H9 (cell line): ENCODE measurements around the gene DYTN. TPM values are rescaled to one million over a fixed set of nuclear protein-coding genes. Genes with fewer than 3 reads are reported as not detected.

ENCODE experiments used
- DNase-seq: peaks from one replicate; pipeline ENCODE4 v3.0.0-alpha.2; 2017
- H2AFZ ChIP-seq: one replicate; pipeline ENCODE4 v1.6.1; 2013; ENCODE audit warnings: mild to moderate bottlenecking, low read length, control low read depth, moderate library complexity
- H2AK5ac ChIP-seq: 2 replicates; pipeline ENCODE4 v1.6.1; 2013; ENCODE audit warnings: low read length, control low read depth, mixed read lengths; ENCODE audit not compliant: insufficient read length
- H2BK120ac ChIP-seq: one replicate; pipeline ENCODE4 v1.6.1; 2013; ENCODE audit warnings: low read depth, mild to moderate bottlenecking, low read length, control low read depth, inconsistent platforms; ENCODE audit not compliant: poor library complexity, severe bottlenecking
- H2BK12ac ChIP-seq: 2 replicates; pipeline ENCODE4 v1.6.1; 2013; ENCODE audit warnings: low read length, control low read depth, mixed read lengths, low read depth; ENCODE audit not compliant: insufficient read length
- H2BK15ac ChIP-seq: 2 replicates; pipeline ENCODE4 v1.6.1; 2013; ENCODE audit warnings: low read depth, low read length, control low read depth
- H2BK20ac ChIP-seq: one replicate; pipeline ENCODE4 v1.6.1; 2013; ENCODE audit warnings: low read depth, mild to moderate bottlenecking, low read length, control low read depth, inconsistent platforms; ENCODE audit not compliant: poor library complexity, severe bottlenecking
- H2BK5ac ChIP-seq: 2 replicates; pipeline ENCODE4 v1.6.1; 2013; ENCODE audit warnings: low read length, control low read depth, mixed read lengths; ENCODE audit not compliant: insufficient read length
- H3K14ac ChIP-seq: 2 replicates; pipeline ENCODE4 v1.6.1; 2013; ENCODE audit warnings: low read length, control low read depth; ENCODE audit not compliant: insufficient read depth
- H3K18ac ChIP-seq: 2 replicates; pipeline ENCODE4 v1.6.1; 2013; ENCODE audit warnings: low read depth, mild to moderate bottlenecking, mixed read lengths, low read length, control low read depth; ENCODE audit not compliant: insufficient read length
- H3K23ac ChIP-seq: 2 replicates; pipeline ENCODE4 v1.6.1; 2013; ENCODE audit warnings: low read length, control low read depth, mixed read lengths, low read depth; ENCODE audit not compliant: insufficient read length
- H3K23me2 ChIP-seq: 2 replicates; pipeline ENCODE4 v1.6.1; 2013; ENCODE audit warnings: low read depth, mild to moderate bottlenecking, mixed read lengths, low read length, control low read depth; ENCODE audit not compliant: insufficient read length, poor library complexity, severe bottlenecking
- H3K27ac ChIP-seq: 2 replicates; pipeline ENCODE4 v1.5.1; 2013; ENCODE audit warnings: low read length, control low read depth, mixed read lengths, low read depth; ENCODE audit not compliant: insufficient read length
- H3K27me3 ChIP-seq: 2 replicates; pipeline ENCODE4 v1.6.1; 2013; ENCODE audit warnings: low read length, control low read depth, inconsistent platforms; ENCODE audit not compliant: insufficient read depth
- H3K4ac ChIP-seq: 2 replicates; pipeline ENCODE4 v1.6.1; 2013; ENCODE audit warnings: low read depth, mild to moderate bottlenecking, control low read depth, inconsistent platforms, low read length, moderate library complexity
- H3K4me1 ChIP-seq: 2 replicates; pipeline ENCODE4 v1.6.1; 2013; ENCODE audit warnings: low read length, control low read depth, inconsistent platforms; ENCODE audit not compliant: insufficient read depth
- H3K4me2 ChIP-seq: 2 replicates; pipeline ENCODE4 v1.6.1; 2013; ENCODE audit warnings: low read length, control low read depth, mixed read lengths; ENCODE audit not compliant: insufficient read length, insufficient read depth
- H3K56ac ChIP-seq: 2 replicates; pipeline ENCODE4 v1.6.1; 2013; ENCODE audit warnings: low read depth, mild to moderate bottlenecking, mixed read lengths, low read length, control low read depth; ENCODE audit not compliant: insufficient read length
- H3K79me1 ChIP-seq: 2 replicates; pipeline ENCODE4 v1.6.1; 2013; ENCODE audit warnings: low read depth, mild to moderate bottlenecking, moderate library complexity, low read length, control low read depth, inconsistent platforms; ENCODE audit not compliant: insufficient read depth, poor library complexity, severe bottlenecking
- H3K79me2 ChIP-seq: 2 replicates; pipeline ENCODE4 v1.6.1; 2013; ENCODE audit warnings: low read length, control low read depth, inconsistent platforms; ENCODE audit not compliant: insufficient read depth
- H3K9ac ChIP-seq: 2 replicates; pipeline ENCODE4 v1.6.1; 2013; ENCODE audit warnings: low read length, control low read depth, mixed read lengths; ENCODE audit not compliant: insufficient read length; ENCODE audit errors: extremely low read depth
- H3K9me3 ChIP-seq: one replicate; pipeline ENCODE4 v1.6.1; 2013; ENCODE audit warnings: low read depth, low read length, inconsistent platforms; ENCODE audit not compliant: control insufficient read depth
- H3T11ph ChIP-seq: one replicate; pipeline ENCODE4 v1.6.1; 2013; ENCODE audit warnings: mild to moderate bottlenecking, low read length, control low read depth, inconsistent platforms
- H4K20me1 ChIP-seq: one replicate; pipeline ENCODE4 v1.6.1; 2013; ENCODE audit not compliant: control insufficient read depth, insufficient read length, insufficient read depth
- H4K5ac ChIP-seq: 2 replicates; pipeline ENCODE4 v1.6.1; 2013; ENCODE audit warnings: low read depth, mild to moderate bottlenecking, mixed read lengths, low read length, control low read depth; ENCODE audit not compliant: insufficient read length
- H4K8ac ChIP-seq: replicated peaks from 2 replicates; pipeline ENCODE4 v1.6.1; 2013; ENCODE audit warnings: low read length, control low read depth, mixed read lengths, low read depth; ENCODE audit not compliant: insufficient read length
- H4K91ac ChIP-seq: 2 replicates; pipeline ENCODE4 v1.6.1; 2013; ENCODE audit warnings: low read depth, mild to moderate bottlenecking, moderate library complexity, mixed read lengths, low read length, control low read depth; ENCODE audit not compliant: insufficient read length
- H3K27ac Mint-ChIP-seq, 3 experiments: 2 replicates in 2 of 3; 3 replicates in 1 of 3; pipeline ENCODE4 v1.8.0; 2020 to 2021; ENCODE audit warnings: mixed read lengths in 3 of 3, mild to moderate bottlenecking in 1 of 3, moderate library complexity in 1 of 3
- H3K27me3 Mint-ChIP-seq: 2 replicates; pipeline ENCODE4 v1.8.0; 2021; ENCODE audit warnings: low read depth, mild to moderate bottlenecking, moderate library complexity, mixed read lengths
- H3K36me3 Mint-ChIP-seq, 3 experiments: 2 replicates in 2 of 3; 3 replicates in 1 of 3; pipeline ENCODE4 v1.8.0; 2020 to 2021; ENCODE audit warnings: low read depth in 3 of 3, mixed read lengths in 3 of 3; ENCODE audit not compliant: insufficient read depth in 1 of 3
- H3K4me1 Mint-ChIP-seq, 2 experiments: 2 replicates each; pipeline ENCODE4 v1.8.0; 2020; ENCODE audit warnings: mixed read lengths in 2 of 2
- H3K4me3 Mint-ChIP-seq, 2 experiments: 2 replicates in 1 of 2; 3 replicates in 1 of 2; pipeline ENCODE4 v1.8.0; 2020 to 2021; ENCODE audit warnings: mild to moderate bottlenecking in 2 of 2, mixed read lengths in 2 of 2, moderate library complexity in 1 of 2
- H3K9me3 Mint-ChIP-seq, 2 experiments: 2 replicates in 1 of 2; 3 replicates in 1 of 2; pipeline ENCODE4 v1.8.0; 2020; ENCODE audit warnings: mild to moderate bottlenecking in 2 of 2, mixed read lengths in 2 of 2, moderate library complexity in 1 of 2
- CTCF ChIP-seq: fragments of 200-600 bp; sonication (generic); conservative IDR thresholded peaks from 3 replicates; pipeline ENCODE4 v1.8.0; 2021; ENCODE audit warnings: antibody characterized with exemption, mild to moderate bottlenecking
- WGBS: extraction: QIAGEN DNeasy Blood & Tissue Kit; methylation state at CpG from one replicate; pipeline ENCODE4 v1.1.7; 2013; ENCODE audit warnings: missing lambda C conversion rate, low lambda C conversion rate, mixed read lengths; ENCODE audit not compliant: insufficient read length; ENCODE audit errors: extremely low coverage; 5-methylcytosine and 5-hydroxymethylcytosine counted together
- total RNA-seq: library from RNA; stranded (reverse); gene quantifications from 2 replicates; pipeline ENCODE4 v1.2.1, GENCODE V29; 2021

The DYTN gene
- total RNA-seq, 1 experiment from 2014 or later: not detected

DNA sequence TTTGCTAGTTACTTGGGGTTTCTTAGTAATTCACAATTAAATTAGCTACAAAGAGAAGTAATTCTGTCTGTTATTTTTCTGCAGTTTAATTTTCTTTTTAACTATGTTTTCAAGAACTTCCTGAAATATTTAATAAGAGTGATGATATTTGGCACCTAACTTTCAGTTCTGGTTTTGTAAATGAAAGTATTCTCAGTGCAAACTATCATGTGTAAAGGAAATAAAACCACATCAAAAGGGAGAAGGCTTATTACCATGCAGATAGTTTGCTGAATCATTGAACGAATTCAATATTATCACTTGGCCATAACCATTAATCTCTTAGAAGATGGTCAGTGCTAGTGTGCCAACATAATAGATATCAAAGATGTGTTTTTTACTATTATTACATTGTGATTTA lies 29.2 kb downstream of the DYTN start:
- Histone ChIP-seq H4K8ac (no peak overlapping the region), H4K5ac (no peak overlapping the region), H4K91ac (no peak overlapping the region), H3K4ac (no peak overlapping the region), H2AFZ (no peak overlapping the region), H3K18ac (no peak overlapping the region), H3K79me1 (no peaks in the 10 kb centered on the region), H3T11ph (no peak overlapping the region), H3K23ac (no peak overlapping the region), H3K4me1 (no peaks in the 10 kb centered on the region), H2BK12ac (no peak overlapping the region), H3K27me3 (no peaks in the 10 kb centered on the region), H3K9me3 (no peaks in the 10 kb centered on the region), H2BK5ac (no peak overlapping the region), H2BK120ac (no peak overlapping the region), H3K56ac (no peak overlapping the region), H3K27ac (no peak overlapping the region), H3K79me2 (no peaks in the 10 kb centered on the region), H2BK20ac (no peak overlapping the region), H2BK15ac (no peak overlapping the region), H3K4me2 (no peak overlapping the region), H4K20me1 (no peaks in the 10 kb centered on the region), H2AK5ac (no peak overlapping the region), H3K14ac (no peak overlapping the region), H3K23me2 (no peaks in the 10 kb centered on the region), H3K9ac (no peak overlapping the region)
- Mint-ChIP-seq H3K27me3 (peaks cover 2% of the 10 kb centered on the region; the same call in 1 of the 2 replicates), H3K9me3 (no peaks in the 10 kb centered on the region), H3K27ac (no peak overlapping the region), H3K36me3 (no peaks in the 10 kb centered on the region), H3K4me1 (no peaks in the 10 kb centered on the region), H3K4me3 (no peak overlapping the region)
- TF ChIP-seq CTCF: no peak
- DNase-seq: no peak
- whole genome bisulfite sequencing: no CpG with 5 or more reads among the region's 1 CpG
